HUES48 (cell line): Measurements from ENCODE around the gene H6PD.

Source experiments
- H3K27ac ChIP-seq: one replicate; pipeline ENCODE4 v1.7.0; 2013; ENCODE audit warnings: low read depth, low read length, inconsistent platforms
- H3K27me3 ChIP-seq: 2 replicates; pipeline ENCODE4 v1.6.1; 2013; ENCODE audit warnings: mild to moderate bottlenecking, low read length; ENCODE audit not compliant: control insufficient read depth, insufficient read depth
- H3K36me3 ChIP-seq: 2 replicates; pipeline ENCODE4 v1.6.1; 2013; ENCODE audit warnings: low read length; ENCODE audit not compliant: control insufficient read depth, insufficient read depth
- H3K4me1 ChIP-seq: 2 replicates; pipeline ENCODE4 v1.6.1; 2013; ENCODE audit warnings: mild to moderate bottlenecking, low read length; ENCODE audit not compliant: control insufficient read depth, insufficient read depth
- H3K4me3 ChIP-seq: 2 replicates; pipeline ENCODE4 v1.5.1; 2013; ENCODE audit warnings: mild to moderate bottlenecking, low read depth, low read length
- H3K9ac ChIP-seq: 2 replicates; pipeline ENCODE4 v1.6.1; 2013; ENCODE audit warnings: mild to moderate bottlenecking, low read depth, low read length, moderate library complexity
- H3K9me3 ChIP-seq: 2 replicates; pipeline ENCODE4 v1.6.1; 2013; ENCODE audit warnings: low read length; ENCODE audit not compliant: control insufficient read depth, insufficient read depth

The H6PD gene

DNA sequence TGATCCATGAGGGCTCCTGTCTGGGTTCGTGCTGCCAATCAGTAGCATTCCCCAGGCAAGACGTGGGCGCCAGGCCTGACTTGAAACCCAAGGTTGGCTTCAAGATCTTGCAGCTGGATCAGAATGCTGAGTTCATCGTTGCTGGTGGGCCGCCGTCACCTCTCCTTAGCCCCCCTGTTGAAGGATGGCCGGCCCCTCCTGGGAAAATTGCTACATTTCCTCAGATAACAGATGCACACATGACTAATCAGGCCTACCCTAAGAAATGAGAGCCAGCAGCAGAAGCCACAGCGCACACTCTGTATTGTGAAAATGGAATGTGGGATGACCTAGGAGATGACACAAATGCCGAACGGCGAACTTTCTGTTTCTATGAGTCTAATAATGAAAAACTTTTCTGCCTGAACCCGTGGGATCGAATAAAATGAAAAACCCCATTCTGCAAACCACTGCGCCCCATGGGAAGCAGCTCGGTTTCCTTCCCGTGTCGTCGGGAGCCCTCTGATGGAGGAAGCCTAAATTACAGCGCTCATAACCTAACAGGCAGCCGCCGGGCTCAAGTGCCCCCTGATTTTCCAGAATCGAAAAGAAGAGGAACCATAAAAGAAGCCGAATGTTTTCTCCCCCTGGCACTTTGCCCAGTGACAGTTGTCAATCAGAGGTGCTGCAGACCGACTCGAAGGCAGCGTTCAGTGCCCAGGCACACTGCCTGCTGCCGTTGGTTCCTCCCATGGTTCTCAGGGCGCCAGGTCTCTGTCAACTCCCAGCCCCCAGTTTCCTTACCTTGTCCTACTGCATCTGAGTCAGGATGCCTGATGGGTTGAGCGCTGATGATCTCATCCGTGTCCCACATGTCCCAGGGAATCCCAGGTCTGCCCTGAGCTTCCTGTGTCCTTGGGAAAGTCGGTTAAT, 38.2 kb upstream of the H6PD start:
- Histone ChIP-seq H3K27ac (no peak overlapping the region), H3K36me3 (no peaks in the 10 kb centered on the region), H3K27me3 (peaks cover 48% of the 10 kb centered on the region), H3K9ac (no peak overlapping the region), H3K9me3 (no peaks in the 10 kb centered on the region), H3K4me3 (no peak overlapping the region), H3K4me1 (0 out of 2 replicates have a peak, but pooled peaks cover 4% of the 10 kb centered on the region)

DNA sequence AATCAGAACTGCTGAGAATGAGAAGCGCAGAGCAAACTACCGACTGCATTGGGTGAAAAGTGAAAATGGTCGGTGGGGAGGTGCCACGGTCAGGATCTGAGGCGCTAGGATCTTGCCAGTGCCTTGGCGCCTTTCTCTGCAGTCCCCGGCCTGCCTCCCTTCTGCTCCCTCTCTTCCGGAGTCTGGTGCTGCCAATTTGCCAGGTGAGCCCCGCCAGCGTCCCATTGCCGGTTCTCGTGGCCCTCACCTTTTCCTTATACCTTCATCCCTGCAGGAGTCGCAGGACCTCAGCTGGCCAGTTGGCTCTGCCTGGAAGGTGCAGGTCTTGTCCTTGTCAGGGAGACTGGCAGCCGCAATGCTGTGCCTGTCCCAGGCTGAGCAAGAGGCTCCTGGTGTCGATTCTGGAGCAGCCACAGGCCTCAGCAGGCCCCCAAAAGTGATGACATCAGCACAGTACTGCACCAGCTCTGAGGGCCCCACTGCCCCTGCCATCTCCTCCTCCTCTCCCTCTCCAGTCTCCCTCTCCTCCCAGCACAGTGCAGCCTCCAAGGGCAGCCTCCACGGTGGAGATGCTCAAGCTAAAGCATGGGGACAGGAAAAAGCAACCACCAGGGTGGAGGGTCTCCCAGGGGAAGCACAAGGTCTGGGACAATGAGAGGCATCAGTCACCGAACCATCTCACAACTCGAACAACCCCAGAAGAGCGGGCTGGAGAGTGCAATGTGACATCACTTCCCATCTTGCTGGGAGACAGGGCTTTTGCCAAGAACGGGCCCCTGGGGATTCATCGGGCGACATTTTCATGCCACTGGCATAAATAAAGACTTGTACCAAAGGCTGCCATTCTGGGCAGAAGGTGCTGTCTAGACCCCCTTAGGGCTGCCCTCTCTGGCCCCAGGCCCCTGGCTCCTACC, 37.1 kb upstream of the H6PD start:
- Histone ChIP-seq H3K4me1 (peaks cover 7% of the 10 kb centered on the region; the same call in 1 of the 2 replicates), H3K4me3 (no peak overlapping the region), H3K27ac (no peak overlapping the region), H3K36me3 (no peaks in the 10 kb centered on the region), H3K9me3 (no peaks in the 10 kb centered on the region), H3K27me3 (peaks cover 58% of the 10 kb centered on the region), H3K9ac (no peak overlapping the region)

DNA sequence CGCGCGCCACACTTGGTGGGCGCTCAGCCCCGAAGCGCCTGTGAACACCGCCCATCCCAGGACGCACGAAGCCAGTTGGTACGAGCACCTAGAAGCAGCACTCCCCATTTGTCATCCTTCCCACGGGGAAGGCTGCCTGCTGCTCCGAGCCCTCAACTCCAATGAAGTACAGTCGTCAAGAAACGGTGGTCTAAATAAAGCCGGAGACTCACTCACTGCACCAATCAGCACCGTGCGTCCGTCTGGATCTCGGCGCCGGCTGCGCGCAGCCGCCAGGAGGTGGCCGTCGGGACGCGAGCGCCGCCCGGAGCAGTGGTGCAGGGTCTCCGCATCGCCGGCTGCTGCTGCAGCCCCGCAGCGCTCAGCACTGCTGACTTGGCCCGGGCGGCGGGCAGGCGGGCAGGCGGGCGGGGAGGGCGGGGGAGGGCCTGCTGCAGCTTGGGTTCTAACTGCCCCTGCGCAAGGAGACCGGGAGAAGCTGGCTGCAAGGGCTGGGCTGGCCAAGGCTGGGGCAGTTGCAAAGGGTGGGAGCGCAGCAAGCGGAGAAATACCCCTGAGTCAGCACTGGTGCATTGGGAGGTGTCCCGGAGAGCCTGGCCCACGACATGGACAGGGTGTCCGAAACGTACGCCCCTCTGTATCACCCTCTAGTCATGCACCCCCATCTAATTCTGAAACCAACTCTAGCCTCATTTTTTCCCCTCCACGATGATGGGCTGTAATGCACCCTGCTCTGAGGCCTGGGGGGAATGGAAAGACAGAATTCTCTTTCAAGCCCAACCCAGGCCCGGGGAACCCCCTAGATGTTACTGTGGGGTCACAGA, 35.8 kb upstream of the H6PD start:
- H3K9me3 ChIP-seq: no peaks in the 10 kb centered on the region
- no peak overlapping the region for H3K27ac ChIP-seq
- H3K27me3 ChIP-seq: peaks cover 71% of the 10 kb centered on the region
- peaks cover 7% of the 10 kb centered on the region; the same call in 1 of the 2 replicates for H3K4me1 ChIP-seq
- no peaks in the 10 kb centered on the region for H3K36me3 ChIP-seq
- H3K9ac ChIP-seq: no peak overlapping the region
- H3K4me3 ChIP-seq: peak overlapping the region; percentile 35

DNA sequence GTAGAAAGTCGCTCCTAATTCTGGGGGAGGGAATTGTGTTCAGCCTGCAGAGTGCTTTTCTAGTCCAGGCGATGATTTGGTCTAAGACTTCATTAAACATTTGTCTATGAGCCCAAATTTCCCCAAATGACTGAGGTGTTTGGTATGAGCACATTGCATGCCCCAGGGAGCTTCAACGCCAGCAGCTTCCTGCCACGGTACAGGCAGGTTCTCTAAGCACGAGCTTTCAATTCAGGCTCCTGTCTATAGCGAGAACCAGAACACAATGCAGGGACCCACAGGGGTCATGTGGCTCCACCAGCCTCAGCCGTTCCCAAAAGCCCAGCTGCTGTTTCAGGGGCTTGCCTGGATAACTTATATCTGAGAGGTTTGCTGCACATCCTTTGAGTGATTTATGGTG, 34.1 kb upstream of the H6PD start:
- Histone ChIP-seq H3K4me1 (peaks cover 7% of the 10 kb centered on the region; the same call in 1 of the 2 replicates), H3K27ac (no peak overlapping the region), H3K9ac (no peak overlapping the region), H3K4me3 (no peak overlapping the region), H3K9me3 (no peaks in the 10 kb centered on the region), H3K27me3 (peaks cover 80% of the 10 kb centered on the region), H3K36me3 (no peaks in the 10 kb centered on the region)

DNA sequence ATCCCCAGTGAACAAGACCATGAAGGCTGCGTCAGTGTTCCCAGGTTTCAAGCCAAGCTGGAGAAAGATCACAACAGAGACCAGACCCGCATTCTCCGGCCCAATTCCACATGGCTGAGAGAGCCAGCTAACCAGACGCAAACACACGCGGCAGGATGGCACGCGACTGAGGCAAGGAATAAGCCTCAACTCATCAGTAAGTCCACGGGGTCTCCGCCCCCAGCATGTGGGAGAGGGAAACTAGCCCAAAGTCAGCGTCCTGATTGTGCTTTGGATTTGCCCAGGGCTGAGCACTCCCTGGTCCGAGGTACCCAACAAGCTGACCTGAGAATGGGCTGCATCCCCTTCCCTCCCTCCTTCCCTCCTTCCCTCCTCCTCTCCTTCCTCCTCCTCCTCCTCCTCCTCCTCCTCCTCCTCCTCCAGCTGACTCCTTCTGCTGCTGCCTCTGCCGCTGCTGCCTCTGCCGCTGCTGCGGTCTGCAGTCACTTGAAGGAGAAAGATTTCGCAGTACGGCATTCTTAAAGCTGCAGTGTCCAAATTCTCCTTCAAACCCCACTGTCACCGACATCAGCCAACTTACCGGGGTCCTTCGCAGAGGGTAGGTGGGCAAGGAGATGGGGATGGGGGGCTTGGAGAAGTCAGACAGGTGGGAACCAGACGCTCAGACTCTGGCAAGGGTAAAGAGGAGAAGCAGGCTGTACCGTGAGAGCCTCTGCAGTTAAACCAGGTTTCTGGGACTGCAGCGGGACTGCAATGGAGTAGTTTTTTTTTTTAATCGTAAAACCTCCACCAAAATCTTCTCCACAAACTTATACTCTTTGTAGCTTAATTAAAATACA, 33.0 kb upstream of the H6PD start:
- H3K27ac ChIP-seq: no peak overlapping the region
- peak overlapping the region; percentile 44 for H3K4me3 ChIP-seq
- H3K9me3 ChIP-seq: no peaks in the 10 kb centered on the region
- no peak overlapping the region for H3K9ac ChIP-seq
- H3K4me1 ChIP-seq: peaks cover 7% of the 10 kb centered on the region; the same call in 1 of the 2 replicates
- H3K36me3 ChIP-seq: no peaks in the 10 kb centered on the region
- peaks cover 79% of the 10 kb centered on the region for H3K27me3 ChIP-seq

DNA sequence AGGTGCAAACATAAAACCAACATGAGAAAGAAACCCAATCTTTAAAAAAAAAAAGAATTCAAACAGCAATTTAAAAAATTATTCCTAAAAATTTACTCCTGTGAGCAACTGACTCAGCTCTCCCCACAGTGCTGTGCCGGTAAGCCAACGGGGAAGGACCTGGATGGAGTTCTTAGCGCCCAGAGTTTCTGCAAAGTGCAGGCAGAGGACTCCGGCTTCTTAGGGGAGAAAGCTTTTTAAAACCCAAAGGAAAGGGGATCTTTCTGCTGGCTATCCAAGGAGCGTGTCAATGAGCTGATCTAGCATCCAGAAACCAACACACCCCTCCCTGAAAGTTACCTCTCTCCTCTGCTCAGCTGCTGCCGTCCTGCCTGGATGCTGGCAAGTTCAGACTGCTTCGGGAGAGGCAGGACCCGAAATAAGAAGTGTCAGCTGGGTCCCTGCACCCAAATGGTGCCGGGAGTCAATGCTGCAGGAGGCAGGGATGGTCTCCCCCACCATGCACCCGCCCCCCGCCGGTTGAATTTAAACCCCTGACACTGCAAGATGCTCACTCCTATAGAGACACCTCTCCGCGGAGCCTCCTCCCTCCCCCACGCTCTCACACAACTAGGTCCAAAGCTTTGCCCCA, 32.2 kb upstream of the H6PD start:
- Histone ChIP-seq H3K4me3 (peak overlapping the region; percentile 44), H3K9me3 (no peaks in the 10 kb centered on the region), H3K27ac (no peak overlapping the region), H3K9ac (no peak overlapping the region), H3K27me3 (peaks cover 71% of the 10 kb centered on the region), H3K36me3 (no peaks in the 10 kb centered on the region), H3K4me1 (peaks cover 7% of the 10 kb centered on the region; the same call in 1 of the 2 replicates)

DNA sequence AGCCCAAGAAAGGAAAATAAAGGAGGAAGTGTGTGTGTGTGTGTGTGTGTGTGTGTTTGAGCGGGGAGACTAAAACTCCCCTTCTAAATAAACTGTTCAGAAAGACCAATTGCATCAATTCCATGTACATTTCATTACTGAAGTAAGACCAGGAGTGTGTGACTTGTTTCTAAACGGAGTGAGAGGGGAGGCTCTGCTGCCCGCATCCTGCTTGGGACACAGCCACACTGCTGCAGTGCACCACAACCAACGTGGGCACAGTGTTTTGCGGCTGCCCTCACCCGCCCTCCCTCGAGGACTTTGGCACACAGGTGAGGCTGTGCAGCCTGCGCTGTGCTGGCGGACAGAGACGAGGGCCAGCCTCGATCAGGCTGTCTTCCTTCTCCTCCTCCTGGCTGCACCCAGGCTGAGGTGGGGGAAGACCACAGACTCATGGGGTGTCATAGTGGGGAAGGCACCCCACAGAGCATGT, 31.0 kb upstream of the H6PD start:
- H3K27me3 ChIP-seq: peaks cover 59% of the 10 kb centered on the region
- no peaks in the 10 kb centered on the region for H3K9me3 ChIP-seq
- no peaks in the 10 kb centered on the region for H3K36me3 ChIP-seq
- H3K4me3 ChIP-seq: no peak overlapping the region
- peaks cover 7% of the 10 kb centered on the region; the same call in 1 of the 2 replicates for H3K4me1 ChIP-seq
- no peak overlapping the region for H3K9ac ChIP-seq
- H3K27ac ChIP-seq: no peak overlapping the region

DNA sequence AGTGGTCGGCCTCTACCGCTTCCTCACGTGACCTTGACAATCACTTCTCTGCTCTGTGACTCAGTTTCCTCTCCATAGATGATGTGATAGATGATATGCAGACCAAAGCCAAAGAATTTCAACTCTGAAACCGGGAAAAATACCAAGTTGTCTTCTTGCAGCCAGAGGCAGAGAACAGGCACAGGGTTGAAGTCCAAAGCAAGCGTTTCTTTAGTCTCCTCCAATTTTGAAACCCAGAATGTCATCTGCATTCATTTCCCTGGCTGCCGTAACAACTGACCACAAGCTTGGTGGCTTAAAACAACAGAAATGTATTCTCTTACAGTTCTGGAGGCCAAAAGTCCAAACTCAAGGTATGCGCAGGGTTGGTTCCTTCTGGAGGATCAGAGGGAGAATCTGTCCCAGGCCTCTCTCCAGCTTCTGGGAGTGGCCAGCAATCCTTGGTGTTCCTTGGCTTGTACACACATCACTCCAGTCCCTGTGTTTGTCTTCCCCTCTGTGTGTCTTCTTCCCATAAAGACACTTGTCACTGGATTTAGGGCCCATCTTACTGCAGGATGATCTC, 30.3 kb upstream of the H6PD start:
- H3K27me3 ChIP-seq: peaks cover 53% of the 10 kb centered on the region
- peaks cover 7% of the 10 kb centered on the region; the same call in 1 of the 2 replicates for H3K4me1 ChIP-seq
- H3K27ac ChIP-seq: no peak overlapping the region
- H3K4me3 ChIP-seq: no peak overlapping the region
- H3K36me3 ChIP-seq: no peaks in the 10 kb centered on the region
- H3K9ac ChIP-seq: no peak overlapping the region
- no peaks in the 10 kb centered on the region for H3K9me3 ChIP-seq

DNA sequence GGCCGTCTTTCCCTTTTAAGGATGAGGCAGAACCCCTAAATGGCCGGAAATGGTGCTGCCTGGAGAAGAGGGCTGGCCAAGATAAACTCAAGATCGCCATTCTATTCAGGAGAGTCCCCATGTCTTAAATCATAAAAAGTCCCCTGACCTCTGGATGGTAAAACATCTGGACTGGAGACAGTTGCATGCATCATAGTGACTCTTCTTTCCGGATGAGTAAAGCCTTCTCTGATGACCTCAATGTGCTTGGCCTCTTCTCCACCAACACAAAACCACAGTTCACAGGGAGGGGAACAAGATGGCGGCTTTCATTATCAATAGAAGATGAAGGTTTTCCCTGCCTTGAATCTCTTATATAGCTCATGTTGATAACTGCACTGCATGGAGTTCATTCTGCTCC, 27.5 kb upstream of the H6PD start:
- Histone ChIP-seq H3K27ac (no peak overlapping the region), H3K9me3 (no peaks in the 10 kb centered on the region), H3K4me1 (no peaks in the 10 kb centered on the region; the same call in 1 of the 2 replicates), H3K36me3 (no peaks in the 10 kb centered on the region), H3K27me3 (peaks cover 25% of the 10 kb centered on the region), H3K9ac (no peak overlapping the region), H3K4me3 (no peak overlapping the region)
